ENCODE measurements around the gene P2RY13.

GRCh38 chr3:151303751-151304150 is 25.6 kb downstream of the P2RY13 start:
- TF ChIP-seq CTCF (conservative IDR thresholded peaks at IDR 0.05; ENCODE audit: low read length) (no peak), EZH2phosphoT487 (IDR thresholded peaks at IDR 0.05; ENCODE audit: borderline replicate concordance) (no peak)
